Ovary (tissue), 9 donors: Measurements from ENCODE around the gene BCAT1. TPM values are rescaled to one million over a fixed set of nuclear protein-coding genes. Genes with fewer than 3 reads are reported as not detected.

Experiments used
- DNase-seq, 5 donors: peaks; one replicate each; pipeline ENCODE4 v3.0.0-alpha.2; 2019 to 2020
- H3K27ac ChIP-seq, 2 donors: fragments of 200-600 bp; one replicate each; pipeline versions ENCODE4 v1.5.1 to v1.8.0; 2019 to 2022
- H3K27me3 ChIP-seq: fragments of 200-600 bp; one replicate; pipeline ENCODE4 v1.8.0; 2022
- H3K36me3 ChIP-seq: fragments of 200-600 bp; sonication (generic); one replicate; pipeline ENCODE4 v1.5.1; 2019
- H3K4me1 ChIP-seq: one replicate; pipeline ENCODE4 v1.8.1; 2013; ENCODE audit warnings: mild to moderate bottlenecking, moderate library complexity; ENCODE audit not compliant: insufficient read depth
- H3K4me3 ChIP-seq: fragments of 200-600 bp; sonication (generic); one replicate; pipeline ENCODE4 v1.5.1; 2017
- H3K9me3 ChIP-seq, 2 donors: fragments of 200-600 bp in 1 of 2; sonication (generic) in 1 of 2; one replicate each; pipeline versions ENCODE4 v1.5.1 to v1.8.1; 2013 to 2019; ENCODE audit warnings: mild to moderate bottlenecking in 1 of 2, moderate library complexity in 1 of 2
- CTCF ChIP-seq, 3 donors: fragments of 450-650 bp in 2 of 3; fragments of 200-600 bp in 1 of 3; IDR thresholded peaks; one replicate each; pipeline versions ENCODE4 v1.5.1 to v1.8.0; 2016 to 2022; ENCODE audit warnings: antibody characterized with exemption in 3 of 3, mild to moderate bottlenecking in 1 of 3
- EP300 ChIP-seq: sonication (generic); formaldehyde crosslinking; IDR thresholded peaks from one replicate; pipeline ENCODE4 v1.6.1; 2017; ENCODE audit warnings: antibody characterized with exemption
- POLR2A ChIP-seq: fragments of 450-650 bp; IDR thresholded peaks from one replicate; pipeline ENCODE4 v1.6.1; 2017; ENCODE audit warnings: antibody characterized with exemption, mild to moderate bottlenecking, moderate library complexity
- WGBS, 3 donors: extraction: QIAGEN DNeasy Blood & Tissue Kit in 1 of 3; methylation state at CpG; one replicate each; pipeline versions ENCODE4 v1.1.5 to v1.1.7; 2013 to 2017; 5-methylcytosine and 5-hydroxymethylcytosine counted together
- intact Hi-C, 4 donors: fragments of 100-400 bp; cut with DNase I; formaldehyde crosslinking; loops; one replicate each; pipeline versions ENCODE4 v1.11.0 to v1.15.1; 2022 to 2023
- polyA plus RNA-seq, 2 donors: library from polyadenylated mRNA; stranded (reverse); fragments of 200-250 nt in 1 of 2; fragments of 350-450 nt in 1 of 2; fragmentation: Illumina TruSeq in 1 of 2; extraction: RNeasy Lipid Tissue Mini Kit (QIAGEN cat#74804) in 1 of 2; gene quantifications; one replicate each; pipeline ENCODE4 v1.2.3, GENCODE V29; 2013 to 2014
- total RNA-seq, 7 donors: library from RNA; depleted of rRNA in 2 of 7; stranded (reverse); fragments of >200 nt in 2 of 7; fragmentation: NEBNext Ultra II Directional in 3 of 7; extraction: Animal tissue kit (Norgen Biotek cat#: 25700) in 3 of 7; gene quantifications; one replicate each; pipeline versions ENCODE4 v1.1.0 to v1.2.4, GENCODE V29; 2016 to 2023
- donor health status: DM: no; HTN: no; CAD: no; lungs with moderate emphysema.
- donor health status: DM: no; HTN: no; CAD: no.
- donor health status: Bipolar disorder and iron deficiency.
- donor health status: DM: yes; HTN: yes; CAD: no.
- donor health status: DM: no; HTN: no; CAD: no.
- donor health status: DM: yes; HTN: yes; CAD: no.

Gene BCAT1
- total and polyA plus RNA-seq, 9 donors, result 12.0 to 106 (median 31.7) TPM

- no peaks in the 10 kb centered on the region for H3K9me3 ChIP-seq
- intact Hi-C loops, result no loop called here
- peaks cover 7% of the 10 kb centered on the region for H3K4me1 ChIP-seq
- no peaks in the 10 kb centered on the region for H3K36me3 ChIP-seq
- no peak overlapping the region for H3K27ac ChIP-seq
- H3K27me3 ChIP-seq, result no peaks in the 10 kb centered on the region
- WGBS, 3 donors, result 2 to 8% (median 7%) methylated on average over 1 of the region's 1 CpG
- no peak for DNase-seq
- no peak for TF ChIP-seq POLR2A
- TF ChIP-seq EP300, result no peak
- TF ChIP-seq CTCF (IDR thresholded peaks at IDR 0.05), result no peak
- no peak overlapping the region for H3K4me3 ChIP-seq
These were observed 53.3 kb downstream of the BCAT1 start for GRCh38 chr12:24895612-24896011.

GRCh38 chr12:24894879-24895278 is 54.0 kb downstream of the BCAT1 start:
- Histone ChIP-seq H3K27me3 (no peaks in the 10 kb centered on the region), H3K4me1 (peaks cover 7% of the 10 kb centered on the region), H3K36me3 (no peaks in the 10 kb centered on the region), H3K27ac (no peak overlapping the region), H3K4me3 (no peak overlapping the region), H3K9me3 (no peaks in the 10 kb centered on the region)
- no peak for TF ChIP-seq EP300
- TF ChIP-seq CTCF (IDR thresholded peaks at IDR 0.05), result no peak
- no peak for TF ChIP-seq POLR2A
- WGBS, 3 donors, result 52 to 67% (median 58%) methylated on average over 3 of the region's 3 CpGs
- DNase-seq, result no peak
- intact Hi-C loops, result no loop called here

- TF ChIP-seq CTCF (IDR thresholded peaks at IDR 0.05) (no peak), EP300 (no peak), POLR2A (no peak)
- Histone ChIP-seq H3K9me3 (no peaks in the 10 kb centered on the region), H3K4me1 (peaks cover 3% of the 10 kb centered on the region), H3K36me3 (no peaks in the 10 kb centered on the region), H3K27me3 (no peaks in the 10 kb centered on the region), H3K27ac (no peak overlapping the region), H3K4me3 (no peak overlapping the region)
- DNase-seq, result no peak
- WGBS, 3 donors, result 94 to 96% (median 94%) methylated on average over 7 of the region's 7 CpGs
- intact Hi-C loops, result no loop called here
These were observed 58.7 kb downstream of the BCAT1 start for GRCh38 chr12:24890048-24890803.

GRCh38 chr12:24889411-24889810 is 59.5 kb downstream of the BCAT1 start:
- TF ChIP-seq POLR2A (no peak), CTCF (IDR thresholded peaks at IDR 0.05) (no peak), EP300 (no peak)
- H3K4me3 ChIP-seq, result no peak overlapping the region
- H3K4me1 ChIP-seq, result no peaks in the 10 kb centered on the region
- H3K9me3 ChIP-seq, result no peaks in the 10 kb centered on the region
- H3K27me3 ChIP-seq, result no peaks in the 10 kb centered on the region
- no peak for DNase-seq
- 93 to 96% (median 96%) methylated on average over 3 of the region's 3 CpGs for WGBS, 3 donors
- H3K36me3 ChIP-seq, result no peaks in the 10 kb centered on the region
- no peak overlapping the region for H3K27ac ChIP-seq
- intact Hi-C loops, result no loop called here
